DMS114 treated with DMSO at 0.1 percent for 48 hours (cell line): ENCODE measurements around the gene BACE1-AS.

Experiments used
- DNase-seq: peaks from one replicate; lab custom pipeline; 2025; ENCODE audit not compliant: unreplicated experiment; lab: John Stamatoyannopoulos, UW

The BACE1-AS gene

GRCh38 chr11:117289795-117290194, 1.4 kb upstream of the BACE1-AS start:
- no peak for DNase-seq

GRCh38 chr11:117292616-117293015, 1.5 kb downstream of the BACE1-AS start:
- no peak for DNase-seq

- DNase-seq, result no peak
Measured at GRCh38 chr11:117295438-117296137, 4.4 kb downstream of the BACE1-AS start.

- DNase-seq, result no peak
Measured at GRCh38 chr11:117296881-117297280, 5.7 kb downstream of the BACE1-AS start.

GRCh38 chr11:117298195-117298594, 7.0 kb downstream of the BACE1-AS start:
- DNase-seq, result no peak

- DNase-seq, result no peak
Measured at GRCh38 chr11:117299351-117300282, 8.5 kb downstream of the BACE1-AS start.

GRCh38 chr11:117300283-117300663, 9.1 kb downstream of the BACE1-AS start:
- DNase-seq, result no peak

- DNase-seq, result no peak
Measured at GRCh38 chr11:117300773-117301172, 9.6 kb downstream of the BACE1-AS start.

GRCh38 chr11:117302228-117302627, 11.1 kb downstream of the BACE1-AS start:
- DNase-seq, result no peak

GRCh38 chr11:117303101-117303500, 12.0 kb downstream of the BACE1-AS start:
- DNase-seq, result no peak

GRCh38 chr11:117303646-117304315, 12.6 kb downstream of the BACE1-AS start:
- DNase-seq, result no peak

GRCh38 chr11:117305145-117305544, 14.0 kb downstream of the BACE1-AS start:
- no peak for DNase-seq

GRCh38 chr11:117309310-117309709, 18.2 kb downstream of the BACE1-AS start:
- no peak for DNase-seq

GRCh38 chr11:117313091-117313490, 21.9 kb downstream of the BACE1-AS start:
- no peak for DNase-seq

- DNase-seq, result no peak
Measured at GRCh38 chr11:117313828-117314768, 23.0 kb downstream of the BACE1-AS start.

- no peak for DNase-seq
Measured at GRCh38 chr11:117314840-117315239, 23.7 kb downstream of the BACE1-AS start.

- no peak for DNase-seq
Measured at GRCh38 chr11:117315285-117316196, 24.4 kb downstream of the BACE1-AS start.

- DNase-seq, result peak; percentile 58
Measured at GRCh38 chr11:117316197-117316961, 25.2 kb downstream of the BACE1-AS start, which contains the start of gene BACE1. BACE1 (minus strand) TSS chr11:117316256; CDS start chr11:117315795, 461 bp downstream.

- DNase-seq, result no peak
Measured at GRCh38 chr11:117318738-117319137, 27.6 kb downstream of the BACE1-AS start.
